NK-92 (cell line): ENCODE measurements around the gene KIF20A.
"Not testable (repeated sequence)": the region's sequence is repeated elsewhere in the genome, so short reads cannot be mapped to it uniquely, and the experiment has no call there.

Source experiments
- DNase-seq: peaks from one replicate; lab custom pipeline; 2025; ENCODE audit not compliant: unreplicated experiment; lab: John Stamatoyannopoulos, UW

Gene KIF20A

GRCh38 chr5:138178516-138179276 is at the start of gene KIF20A, which contains the start of gene BRD8:
Gene KIF20A (plus strand): TSS chr5:138179112. CDS start chr5:138179681, 569 bp downstream.
Gene BRD8 (minus strand): TSS chr5:138178630. CDS start chr5:138178614, 16 bp downstream.
- DNase-seq, result peak; percentile 19

- no peak for DNase-seq
Measured at GRCh38 chr5:138129347-138129746, 49.6 kb upstream of the KIF20A start.

GRCh38 chr5:138132543-138132942 is 46.4 kb upstream of the KIF20A start:
- DNase-seq, result no peak

- no peak for DNase-seq
Measured at GRCh38 chr5:138138949-138139780, 39.7 kb upstream of the KIF20A start, which contains the start of gene NME5. Gene NME5 (minus strand): TSS chr5:138139428. CDS start chr5:138138780, 648 bp downstream.

GRCh38 chr5:138139781-138140090 is 39.2 kb upstream of the KIF20A start:
- DNase-seq, result no peak

- DNase-seq, result no peak
Measured at GRCh38 chr5:138140268-138140667, 38.6 kb upstream of the KIF20A start.

- DNase-seq, result no peak
Measured at GRCh38 chr5:138141734-138142133, 37.2 kb upstream of the KIF20A start.

- not testable (repeated sequence) for DNase-seq
Measured at GRCh38 chr5:138143578-138143977, 35.3 kb upstream of the KIF20A start.

GRCh38 chr5:138148811-138149210 is 30.1 kb upstream of the KIF20A start:
- no peak for DNase-seq

- no peak for DNase-seq
Measured at GRCh38 chr5:138149530-138149929, 29.4 kb upstream of the KIF20A start.

GRCh38 chr5:138155977-138156376 is 22.9 kb upstream of the KIF20A start:
- DNase-seq, result not testable (repeated sequence)

- no peak for DNase-seq
Measured at GRCh38 chr5:138157626-138158025, 21.3 kb upstream of the KIF20A start.

- DNase-seq, result no peak
Measured at GRCh38 chr5:138159666-138160065, 19.2 kb upstream of the KIF20A start.

- no peak for DNase-seq
Measured at GRCh38 chr5:138160706-138161105, 18.2 kb upstream of the KIF20A start.

GRCh38 chr5:138163721-138164120 is 15.2 kb upstream of the KIF20A start:
- DNase-seq, result no peak

- DNase-seq, result no peak
Measured at GRCh38 chr5:138169124-138169523, 9.8 kb upstream of the KIF20A start.

GRCh38 chr5:138170299-138170698 is 8.6 kb upstream of the KIF20A start:
- no peak for DNase-seq

- no peak for DNase-seq
Measured at GRCh38 chr5:138177941-138178515, 884 bp upstream of the KIF20A start.

- no peak for DNase-seq
Measured at GRCh38 chr5:138179277-138179857, 455 bp downstream of the KIF20A start.

GRCh38 chr5:138180183-138180782 is 1.4 kb downstream of the KIF20A start:
- DNase-seq, result no peak

- no peak for DNase-seq
Measured at GRCh38 chr5:138180841-138181240, 1.9 kb downstream of the KIF20A start.
